Neural progenitor cell (in vitro differentiated cells): ENCODE data around the gene GPRIN3.

Experiments
- EZH2 ChIP-seq: fragments of 200-600 bp; sonication (generic); IDR thresholded peaks from 2 replicates; pipeline ENCODE4 v1.6.1; 2017; ENCODE audit warnings: antibody characterized with exemption, mild to moderate bottlenecking, moderate library complexity
- TF ChIP-seq, protein P1 (sequence below): fragments of 200-600 bp; sonication (generic); IDR thresholded peaks from 2 replicates; pipeline ENCODE4 v1.5.1; 2017; ENCODE audit warnings: antibody characterized with exemption, mild to moderate bottlenecking

DNA sequence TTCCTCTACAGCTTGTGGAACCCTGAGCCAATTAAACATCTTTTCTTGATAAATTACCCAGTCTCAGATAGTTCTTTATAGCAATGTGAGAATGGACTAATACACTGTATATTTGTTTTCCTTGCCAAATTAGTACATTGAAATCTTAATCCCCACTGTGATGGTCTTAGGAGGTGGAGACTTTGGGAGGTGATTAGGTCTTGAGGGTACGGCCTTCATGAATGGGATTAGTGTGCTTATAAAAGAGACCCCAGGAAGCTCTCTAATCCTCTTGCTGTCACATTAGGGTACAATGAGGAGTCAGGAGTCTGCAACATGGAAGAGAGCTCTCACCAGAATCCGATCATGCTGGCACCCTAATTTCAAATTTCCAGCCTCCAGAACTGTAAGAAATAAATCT, 109.7 kb downstream of the GPRIN3 start:
- TF ChIP-seq EZH2: no peak
- TF ChIP-seq, protein P1, sequence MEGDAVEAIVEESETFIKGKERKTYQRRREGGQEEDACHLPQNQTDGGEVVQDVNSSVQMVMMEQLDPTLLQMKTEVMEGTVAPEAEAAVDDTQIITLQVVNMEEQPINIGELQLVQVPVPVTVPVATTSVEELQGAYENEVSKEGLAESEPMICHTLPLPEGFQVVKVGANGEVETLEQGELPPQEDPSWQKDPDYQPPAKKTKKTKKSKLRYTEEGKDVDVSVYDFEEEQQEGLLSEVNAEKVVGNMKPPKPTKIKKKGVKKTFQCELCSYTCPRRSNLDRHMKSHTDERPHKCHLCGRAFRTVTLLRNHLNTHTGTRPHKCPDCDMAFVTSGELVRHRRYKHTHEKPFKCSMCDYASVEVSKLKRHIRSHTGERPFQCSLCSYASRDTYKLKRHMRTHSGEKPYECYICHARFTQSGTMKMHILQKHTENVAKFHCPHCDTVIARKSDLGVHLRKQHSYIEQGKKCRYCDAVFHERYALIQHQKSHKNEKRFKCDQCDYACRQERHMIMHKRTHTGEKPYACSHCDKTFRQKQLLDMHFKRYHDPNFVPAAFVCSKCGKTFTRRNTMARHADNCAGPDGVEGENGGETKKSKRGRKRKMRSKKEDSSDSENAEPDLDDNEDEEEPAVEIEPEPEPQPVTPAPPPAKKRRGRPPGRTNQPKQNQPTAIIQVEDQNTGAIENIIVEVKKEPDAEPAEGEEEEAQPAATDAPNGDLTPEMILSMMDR: no peak
